Stimulated activated CD4-positive, alpha-beta T cell treated with anti-CD3 and anti-CD28 coated beads, Interleukin-15, amount 100 ng/mL, for 48 hours (primary cell): ENCODE data around the gene MYRIP.
"Not testable (repeated sequence)": the region's sequence is repeated elsewhere in the genome, so short reads cannot be mapped to it uniquely, and the experiment has no call there.

ENCODE experiments used
- DNase-seq, 2 donors: peaks; one replicate each; pipeline ENCODE4 v3.0.0-alpha.2; 2020; ENCODE audit warnings: low read depth in 2 of 2

The MYRIP gene

DNA sequence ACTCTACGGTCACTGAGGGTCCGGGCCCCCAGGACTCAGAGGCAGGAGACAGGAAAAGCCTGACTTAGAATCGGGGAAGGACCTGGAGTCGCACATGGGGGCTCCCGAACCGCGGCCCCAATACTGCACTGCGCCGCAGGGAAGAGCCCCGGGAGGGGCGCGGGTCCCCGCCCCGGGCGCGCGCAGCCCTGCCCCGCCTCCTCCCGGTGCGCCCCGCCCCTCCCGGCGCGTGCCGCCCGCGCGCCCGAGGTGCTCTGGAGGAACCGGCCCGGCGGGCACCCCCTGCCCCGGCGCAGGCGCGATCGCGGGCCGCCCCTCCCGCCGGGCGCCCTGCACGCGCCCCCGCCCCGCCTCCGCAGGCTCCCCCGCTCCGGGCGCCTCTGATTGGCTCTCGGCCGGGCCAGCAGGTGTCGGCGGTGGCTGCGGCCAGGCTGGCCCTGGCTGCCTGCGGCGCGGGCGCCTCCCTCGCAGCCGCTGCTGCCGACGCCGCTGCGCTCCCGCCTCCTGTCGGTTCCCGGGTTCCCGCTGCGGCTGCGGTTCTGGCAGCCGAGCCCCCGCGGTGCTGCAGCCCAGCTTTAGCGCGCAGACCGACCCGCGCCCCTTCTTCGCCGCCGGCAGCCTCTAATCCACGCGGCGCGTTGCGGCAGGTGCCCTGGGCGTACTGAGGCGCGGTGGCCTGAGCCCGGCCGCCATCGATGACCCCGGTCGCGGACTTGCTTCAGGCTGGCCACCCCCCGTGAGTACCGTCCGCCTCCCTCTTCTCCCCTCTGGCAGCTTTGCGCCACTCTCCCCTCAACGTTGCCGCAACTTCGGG lies at the start of gene MYRIP:
Gene MYRIP, plus strand, starts transcription at position 429 of the 814 bp plus-strand sequence. CDS start 91,208 bp downstream, outside the sequence.
- no peak for DNase-seq

- DNase-seq = no peak
Observed at GRCh38 chr3:39760325-39760724, 49.1 kb upstream of the MYRIP start.

- no peak for DNase-seq
Observed at GRCh38 chr3:39762537-39763070, 46.8 kb upstream of the MYRIP start.

- DNase-seq = no peak
Observed at GRCh38 chr3:39763390-39763789, 46.0 kb upstream of the MYRIP start.

GRCh38 chr3:39765575-39765974 lies 43.8 kb upstream of the MYRIP start:
- no peak for DNase-seq

DNA sequence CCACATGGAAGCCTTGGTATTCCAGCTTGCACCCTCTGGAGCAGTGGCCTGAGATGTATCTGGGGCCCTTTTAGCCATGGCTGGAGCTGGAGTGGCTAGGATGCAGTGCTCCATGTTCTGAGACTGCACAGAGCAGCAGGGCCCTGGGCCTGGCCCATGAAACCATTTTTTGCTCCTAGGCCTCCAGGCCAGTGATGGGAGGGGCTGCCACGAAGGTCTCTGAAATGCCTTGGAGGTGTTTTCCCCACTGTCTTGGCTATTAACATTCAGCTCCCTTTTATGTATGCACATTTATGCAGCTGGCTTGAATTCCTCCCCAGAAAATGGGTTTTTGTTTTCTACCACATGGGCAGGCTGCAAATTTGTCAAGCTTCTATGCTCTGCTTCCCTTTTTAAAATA lies 43.0 kb upstream of the MYRIP start:
- DNase-seq = no peak

DNA sequence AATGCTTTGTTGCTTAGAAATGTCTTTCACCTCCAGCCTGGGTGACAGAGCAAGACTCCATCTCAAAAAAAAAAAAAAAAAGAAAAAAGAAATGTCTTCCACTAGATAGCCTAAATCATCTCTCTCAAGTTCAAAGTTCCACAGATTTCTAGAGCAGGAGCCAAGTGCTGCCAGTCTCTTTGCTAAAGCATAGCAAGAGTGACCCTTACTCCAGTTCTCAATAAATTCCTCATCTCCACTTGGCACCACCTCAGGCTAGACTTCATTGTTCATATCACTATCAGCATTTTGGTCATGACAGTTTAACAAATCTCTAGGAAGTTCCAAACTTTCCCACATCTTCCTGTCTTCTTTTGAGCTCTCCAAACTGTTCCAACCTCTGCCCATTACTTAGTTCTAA lies 42.5 kb upstream of the MYRIP start:
- not testable (repeated sequence) for DNase-seq

DNA sequence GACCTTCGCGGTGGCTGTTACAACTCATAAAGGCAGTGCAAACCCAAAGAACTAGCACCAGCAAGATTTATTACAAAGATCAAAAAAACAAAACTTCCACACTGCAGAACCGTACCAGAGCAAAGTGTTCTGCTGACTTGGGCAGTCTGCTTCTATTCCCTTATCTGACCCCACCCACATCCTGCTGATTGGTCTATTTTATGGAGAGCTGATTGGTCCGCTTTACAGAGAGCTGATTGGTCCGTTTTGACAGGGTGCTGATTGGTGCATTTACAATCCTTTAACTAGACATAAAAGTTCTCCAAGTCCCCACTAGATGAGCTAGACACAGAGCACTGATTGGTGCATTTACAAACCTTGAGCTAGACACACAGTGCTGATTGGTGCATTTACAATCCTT lies 31.2 kb upstream of the MYRIP start:
- DNase-seq = not testable (repeated sequence)

GRCh38 chr3:39779511-39780230 lies 29.7 kb upstream of the MYRIP start:
- no peak for DNase-seq

DNA sequence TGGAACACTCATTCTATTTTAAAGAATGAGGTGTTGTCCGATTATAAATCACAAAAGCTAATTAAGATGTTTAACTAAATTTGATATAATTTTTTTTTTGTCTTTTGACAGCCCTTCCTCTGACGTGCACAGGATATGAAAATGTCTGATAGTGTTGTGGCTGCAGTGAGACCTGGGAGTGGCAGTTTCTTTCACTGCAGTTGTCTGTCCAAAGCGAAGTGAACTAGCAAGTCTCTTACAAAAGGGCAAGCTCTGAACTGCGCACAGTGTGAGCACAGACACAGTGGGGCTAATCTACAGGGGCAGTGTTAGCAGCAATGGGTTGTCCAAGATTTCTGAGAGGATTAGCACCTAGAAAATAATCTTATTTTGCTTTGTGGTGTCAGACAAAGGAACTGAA lies 29.1 kb upstream of the MYRIP start:
- DNase-seq = no peak

DNA sequence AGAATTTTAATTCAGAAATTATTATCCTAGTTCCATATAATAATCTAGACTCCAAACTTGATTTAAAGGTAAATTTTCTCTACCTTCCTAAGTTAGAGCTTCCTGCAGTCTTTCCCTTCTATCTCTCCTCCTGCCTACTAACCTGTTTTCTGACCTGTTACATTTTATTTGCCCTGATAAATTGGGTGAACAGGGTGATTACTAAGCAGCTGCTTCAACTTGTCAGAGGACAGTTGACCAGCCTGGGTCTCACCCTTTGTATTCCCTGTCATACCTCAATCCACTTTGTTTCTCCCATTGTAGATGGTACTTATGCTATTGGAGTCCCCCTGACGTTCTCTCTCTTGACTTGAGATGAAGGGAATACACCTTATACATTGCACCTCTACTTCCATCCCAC lies 28.4 kb upstream of the MYRIP start:
- DNase-seq = no peak

GRCh38 chr3:39781632-39782031 lies 27.8 kb upstream of the MYRIP start:
- no peak for DNase-seq

DNA sequence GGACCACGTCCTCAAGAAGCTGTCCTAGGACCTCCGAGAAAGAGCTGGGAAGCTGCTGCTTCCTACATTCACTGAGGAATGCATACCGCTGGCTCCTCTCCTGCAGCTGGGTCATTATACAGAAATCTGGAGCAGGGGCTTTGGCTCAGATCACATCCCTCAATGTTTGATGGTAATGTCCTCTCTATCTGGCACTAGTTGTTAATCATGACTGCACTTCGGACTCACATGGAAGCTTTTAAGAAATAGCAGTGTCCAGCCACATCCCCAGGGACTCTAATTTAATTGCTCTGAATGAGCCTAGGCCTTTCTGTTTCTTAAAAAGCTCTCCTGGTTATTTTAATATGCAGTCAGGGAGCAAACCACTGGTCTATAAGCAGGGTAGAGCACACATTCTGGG lies 25.7 kb upstream of the MYRIP start:
- no peak for DNase-seq

DNA sequence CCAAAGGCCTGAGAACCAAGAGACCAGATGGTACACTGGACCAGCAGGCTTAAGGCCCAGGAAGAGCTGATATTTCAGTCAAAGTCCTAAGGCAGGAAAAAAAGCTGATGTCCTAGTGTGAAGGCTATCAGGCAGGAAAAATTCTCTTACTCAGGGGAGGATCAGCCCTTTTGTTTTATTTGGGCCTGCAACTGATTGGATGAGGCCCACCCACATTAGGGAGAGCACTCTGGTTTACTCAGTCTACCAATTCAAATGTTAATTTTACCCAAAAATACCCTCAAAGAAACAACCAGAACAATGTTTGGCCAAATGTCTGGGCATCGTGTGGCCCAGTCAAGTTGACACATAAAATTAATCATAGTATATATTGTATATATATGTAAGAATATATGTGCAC lies 24.5 kb upstream of the MYRIP start:
- DNase-seq = no peak

DNA sequence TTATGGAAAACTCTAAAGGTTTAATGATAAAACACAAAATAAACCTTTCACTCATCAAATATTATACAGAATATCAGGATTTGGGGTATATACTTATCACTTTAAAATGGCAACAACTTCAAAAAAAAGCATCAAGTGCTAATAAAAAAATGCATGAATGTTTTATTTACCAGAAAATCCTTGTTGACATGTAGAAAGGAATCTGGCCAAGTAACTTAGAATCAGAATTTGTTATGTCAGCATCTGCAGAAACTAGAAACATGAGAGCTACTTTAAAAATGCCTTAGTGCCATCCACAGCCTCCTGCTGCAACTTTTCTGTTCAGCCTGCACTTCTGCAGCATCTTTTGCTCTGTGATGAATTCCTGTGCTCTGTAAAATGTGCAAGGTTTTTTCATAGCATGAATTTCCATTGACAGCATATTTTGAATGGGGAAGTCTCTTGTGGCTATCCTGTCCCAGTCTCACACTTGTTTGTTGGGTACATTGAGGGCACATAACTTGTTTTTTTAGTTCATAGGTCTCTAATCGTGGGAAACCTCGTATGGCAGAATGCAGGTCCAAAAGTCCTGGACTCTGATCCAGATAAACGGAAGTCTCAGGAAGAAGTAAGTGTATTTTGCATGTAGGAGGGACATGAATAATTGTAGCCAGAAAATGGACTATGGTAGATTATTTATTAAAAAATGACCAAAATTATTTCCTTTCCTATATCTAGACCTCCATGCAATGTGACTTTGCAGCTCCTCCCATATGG lies 21.1 kb upstream of the MYRIP start:
- DNase-seq = no peak

DNA sequence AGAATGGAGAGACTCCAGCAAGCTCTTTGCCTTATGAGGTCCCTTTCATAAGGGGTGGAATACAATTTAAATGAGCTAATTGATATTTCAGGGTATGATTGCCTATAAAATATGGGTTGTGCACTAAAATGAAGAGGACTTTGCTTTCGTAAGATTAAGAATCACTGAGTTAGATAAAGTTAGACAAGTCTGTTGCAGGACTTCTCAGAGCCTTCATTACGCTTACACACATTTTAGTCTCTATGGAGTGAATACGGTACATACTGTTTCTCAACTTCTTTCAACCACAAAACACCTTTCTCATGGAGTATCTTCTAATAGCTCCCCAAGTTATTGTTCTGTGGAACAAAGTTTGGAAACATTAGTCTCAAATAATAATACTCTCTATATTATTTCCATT lies 17.8 kb upstream of the MYRIP start:
- DNase-seq = no peak

DNA sequence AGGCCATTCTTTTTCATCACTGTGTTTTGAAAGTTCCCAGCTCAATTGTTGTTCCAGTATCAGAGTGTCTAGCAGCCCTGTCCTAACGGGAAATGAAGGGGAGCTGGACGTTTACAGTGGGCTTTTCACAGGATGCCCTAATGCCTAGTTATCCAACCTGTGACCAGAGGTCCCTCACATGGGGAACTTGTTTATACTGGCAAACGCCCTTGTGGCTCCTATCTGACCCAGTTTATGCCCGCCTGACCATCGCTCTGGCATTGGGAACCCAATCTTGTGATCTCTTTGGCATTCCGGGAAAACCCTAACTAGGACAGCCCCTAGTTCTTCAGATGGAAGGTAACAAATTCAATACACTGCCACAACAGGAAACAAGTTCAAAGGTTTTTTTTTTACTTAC lies 14.5 kb upstream of the MYRIP start:
- DNase-seq = no peak

GRCh38 chr3:39801216-39801615 lies 8.2 kb upstream of the MYRIP start:
- DNase-seq = no peak

- DNase-seq = not testable (repeated sequence)
Observed at GRCh38 chr3:39802486-39802885, 6.9 kb upstream of the MYRIP start.

DNA sequence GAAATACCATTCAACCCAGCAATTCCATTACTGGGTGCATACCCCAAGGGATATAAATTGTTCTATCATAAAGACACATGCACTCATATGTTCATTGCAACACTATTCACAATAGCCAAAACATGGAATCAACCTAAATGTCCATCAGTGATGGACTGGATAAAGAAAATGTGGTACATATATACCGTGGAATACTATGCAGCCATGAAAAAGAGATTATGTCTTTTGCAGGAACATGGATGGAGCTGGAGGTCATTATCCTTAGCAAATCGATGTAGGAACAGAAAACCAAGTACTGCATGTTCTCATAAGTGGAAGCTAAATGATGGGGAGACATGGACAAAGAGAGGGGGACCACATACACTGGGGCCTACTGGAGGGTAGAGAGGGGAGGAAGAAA lies 5.5 kb upstream of the MYRIP start:
- no peak for DNase-seq

DNA sequence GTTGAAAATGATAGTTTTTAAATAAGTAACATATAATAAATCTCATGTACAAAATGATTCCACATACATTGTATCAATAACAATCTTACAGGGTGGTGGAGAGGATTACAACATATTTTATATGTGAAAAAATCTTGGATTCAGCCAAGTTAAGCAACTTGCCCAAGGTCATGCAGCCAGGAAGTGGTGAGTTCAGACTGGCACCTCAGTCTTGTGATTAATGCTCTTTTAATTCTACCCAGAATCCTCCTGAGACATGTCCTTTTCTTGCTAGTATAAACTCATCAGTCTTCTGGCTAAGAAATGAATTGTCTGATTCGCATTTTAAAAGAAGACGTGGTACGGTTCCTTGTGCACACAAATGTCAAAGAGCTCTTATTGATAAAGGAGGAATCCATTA lies 4.5 kb upstream of the MYRIP start:
- DNase-seq = no peak

GRCh38 chr3:39805650-39806049 lies 3.8 kb upstream of the MYRIP start:
- no peak for DNase-seq
